Activated naive CD8-positive, alpha-beta T cell (primary cell): ENCODE data around the gene CEP104.

ENCODE experiments used
- H3K27ac Mint-ChIP-seq: one replicate; pipeline ENCODE4 v1.8.0; 2021; ENCODE audit warnings: mixed read lengths
- H3K27me3 Mint-ChIP-seq: one replicate; pipeline ENCODE4 v1.8.0; 2021; ENCODE audit warnings: mixed read lengths
- H3K36me3 Mint-ChIP-seq: one replicate; pipeline ENCODE4 v1.8.0; 2021; ENCODE audit warnings: mixed read lengths
- H3K4me1 Mint-ChIP-seq: one replicate; pipeline ENCODE4 v1.8.0; 2021; ENCODE audit warnings: low read depth, mixed read lengths
- H3K4me3 Mint-ChIP-seq: one replicate; pipeline ENCODE4 v1.8.0; 2021; ENCODE audit warnings: mild to moderate bottlenecking, mixed read lengths
- H3K9me3 Mint-ChIP-seq: one replicate; pipeline ENCODE4 v1.8.0; 2021; ENCODE audit warnings: low read depth, mixed read lengths

CEP104 gene

GRCh38 chr1:3856923-3857790, at the start of gene CEP104, which contains the start of gene DFFB:
Gene CEP104 (minus strand): TSS chr1:3857211. CDS start chr1:3852407, 4,804 bp downstream.
Gene DFFB (plus strand): TSS chr1:3857476. CDS start chr1:3857604, 128 bp downstream.
- peak within 1 kb of the TSS; percentile 88 for H3K27ac Mint-ChIP-seq
- peaks cover 36% of the 10 kb centered on the region for H3K4me1 Mint-ChIP-seq
- no peaks in the 10 kb centered on the region for H3K27me3 Mint-ChIP-seq
- H3K36me3 Mint-ChIP-seq = peaks cover 2% of the 10 kb centered on the region
- H3K4me3 Mint-ChIP-seq = peak within 1 kb of the TSS; percentile 97
- H3K9me3 Mint-ChIP-seq = no peaks in the 10 kb centered on the region

- Mint-ChIP-seq H3K4me1 (peaks cover 25% of the 10 kb centered on the region), H3K4me3 (no peak overlapping the region), H3K27me3 (no peaks in the 10 kb centered on the region), H3K9me3 (no peaks in the 10 kb centered on the region), H3K36me3 (no peaks in the 10 kb centered on the region), H3K27ac (no peak overlapping the region)
These were observed 49.6 kb upstream of the CEP104 start for GRCh38 chr1:3906672-3907020.

DNA sequence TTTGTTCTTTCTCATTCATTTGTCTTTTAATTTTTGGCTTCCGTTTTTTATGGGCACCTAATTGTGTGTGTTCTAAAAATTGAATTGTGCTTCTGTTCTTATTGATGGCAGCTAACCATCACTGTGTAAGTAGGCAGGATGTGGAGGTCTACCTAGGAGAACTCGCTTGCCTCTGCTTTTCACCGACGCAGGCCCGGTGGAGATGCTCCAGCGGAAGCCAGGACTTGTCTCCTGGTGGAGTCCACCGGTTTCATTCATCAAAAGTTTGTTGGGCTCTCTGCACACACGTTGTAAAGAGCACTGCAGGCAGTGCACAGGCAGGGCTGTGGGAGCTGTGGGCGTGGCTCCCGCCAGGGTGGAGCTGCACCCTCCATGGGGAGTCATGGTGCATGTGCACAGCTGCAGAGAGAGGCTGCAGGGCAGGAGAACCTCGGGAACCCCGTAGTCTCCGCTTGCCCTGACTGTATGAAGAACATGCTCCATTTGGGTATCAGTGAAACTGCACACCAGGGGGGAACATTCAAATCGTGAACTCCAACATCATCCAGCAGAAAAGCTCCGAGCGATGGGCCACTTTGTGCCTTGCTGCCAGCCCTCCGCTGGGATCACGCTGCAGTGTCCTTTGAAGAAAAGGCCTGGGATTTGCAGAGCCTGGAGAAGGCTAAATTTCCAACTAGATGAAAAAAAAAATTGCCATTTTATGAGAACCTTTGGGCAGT, 49.1 kb upstream of the CEP104 start:
- H3K27me3 Mint-ChIP-seq = no peaks in the 10 kb centered on the region

DNA sequence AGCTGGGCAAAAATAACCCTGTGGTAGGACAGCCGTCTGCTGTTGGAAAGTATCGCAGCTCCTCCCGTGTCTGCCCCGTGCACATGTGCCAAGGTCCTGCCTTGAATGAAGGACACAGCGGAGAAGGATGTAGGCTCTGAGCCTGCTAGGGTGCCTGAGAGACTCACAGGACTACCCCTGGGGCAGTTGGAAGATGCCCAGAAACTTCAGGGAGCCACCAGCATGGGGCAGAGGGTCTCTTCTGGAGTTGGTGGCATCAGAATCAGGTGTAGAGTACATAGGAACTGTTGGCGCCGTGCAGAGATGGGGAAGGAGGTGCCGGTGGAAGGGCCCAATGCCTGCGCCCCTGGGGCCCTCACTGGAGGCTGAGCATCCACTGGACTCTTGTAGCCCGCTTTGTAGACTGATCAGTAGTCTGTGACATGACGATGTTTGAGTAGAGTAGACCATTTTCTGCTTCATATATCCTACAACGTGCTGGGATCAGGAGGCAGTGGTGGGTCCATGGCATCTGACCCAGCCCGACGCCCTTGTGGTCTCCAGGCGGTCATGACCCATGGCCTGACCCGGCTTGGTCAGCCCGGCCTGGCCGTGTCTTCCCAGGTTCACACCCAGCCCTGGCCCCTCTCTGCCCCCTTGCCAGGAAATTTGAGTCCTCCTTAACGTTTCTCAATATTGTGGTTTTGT, 48.4 kb upstream of the CEP104 start:
- H3K36me3 Mint-ChIP-seq = no peaks in the 10 kb centered on the region
- no peaks in the 10 kb centered on the region for H3K27me3 Mint-ChIP-seq
- peak overlapping the region; percentile 41 for H3K27ac Mint-ChIP-seq
- H3K4me3 Mint-ChIP-seq = no peak overlapping the region
- H3K9me3 Mint-ChIP-seq = no peaks in the 10 kb centered on the region
- peaks cover 23% of the 10 kb centered on the region for H3K4me1 Mint-ChIP-seq

More for the DNA sequence above, 49.1 kb upstream of the CEP104 start:
- no peak overlapping the region for H3K27ac Mint-ChIP-seq
- no peak overlapping the region for H3K4me3 Mint-ChIP-seq
- peaks cover 27% of the 10 kb centered on the region for H3K4me1 Mint-ChIP-seq
- no peaks in the 10 kb centered on the region for H3K9me3 Mint-ChIP-seq
- no peaks in the 10 kb centered on the region for H3K36me3 Mint-ChIP-seq

- Mint-ChIP-seq H3K4me1 (peaks cover 23% of the 10 kb centered on the region), H3K27ac (no peak overlapping the region), H3K9me3 (no peaks in the 10 kb centered on the region)
These were observed 47.8 kb upstream of the CEP104 start for GRCh38 chr1:3904843-3905185.

DNA sequence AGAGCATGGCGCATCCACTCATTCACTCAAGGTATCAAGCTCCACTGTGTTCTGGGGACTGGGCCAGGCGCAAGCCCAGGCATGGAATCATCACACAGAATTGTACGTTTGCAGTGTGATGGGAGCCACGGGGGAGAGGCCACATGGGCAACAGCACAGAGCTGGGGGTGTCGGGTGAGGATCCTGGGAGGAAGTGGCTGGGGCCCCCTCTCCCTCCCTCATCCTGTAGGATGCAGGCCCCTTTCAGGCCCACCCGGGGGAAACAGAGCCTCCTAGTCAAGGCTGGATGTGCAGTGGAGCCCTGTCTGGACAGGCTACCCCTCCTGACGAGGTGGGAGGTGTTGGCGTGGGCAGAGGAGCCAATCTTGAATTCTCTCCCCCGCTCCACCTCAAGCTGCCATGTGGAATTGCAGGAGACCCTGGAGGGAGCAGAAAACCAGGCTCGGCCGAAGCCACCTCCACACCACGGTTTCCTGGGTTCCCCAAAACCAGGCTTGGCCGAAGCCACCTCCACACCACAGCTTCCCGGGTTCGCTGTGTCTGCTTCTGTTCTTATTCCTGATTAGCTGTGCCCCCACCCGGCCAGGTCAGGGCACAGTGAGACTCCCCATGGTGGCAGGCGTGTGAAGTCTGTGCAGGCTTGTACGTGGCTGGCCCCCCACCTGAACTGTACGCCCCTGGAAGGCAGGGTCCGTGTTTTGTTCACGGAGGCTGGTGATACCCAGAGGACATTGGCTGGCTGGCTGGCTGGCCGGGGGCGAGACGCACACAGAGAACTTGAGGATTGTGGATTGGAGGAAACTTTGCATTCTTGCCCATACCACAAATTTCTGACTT, 47.2 kb upstream of the CEP104 start:
- no peak overlapping the region for H3K4me3 Mint-ChIP-seq
- H3K9me3 Mint-ChIP-seq = no peaks in the 10 kb centered on the region
- H3K27ac Mint-ChIP-seq = peak overlapping the region; percentile 46
- H3K36me3 Mint-ChIP-seq = no peaks in the 10 kb centered on the region
- peaks cover 25% of the 10 kb centered on the region for H3K4me1 Mint-ChIP-seq
- no peaks in the 10 kb centered on the region for H3K27me3 Mint-ChIP-seq

More at GRCh38 chr1:3904843-3905185, 47.8 kb upstream of the CEP104 start:
- H3K36me3 Mint-ChIP-seq = no peaks in the 10 kb centered on the region
- H3K27me3 Mint-ChIP-seq = no peaks in the 10 kb centered on the region
- no peak overlapping the region for H3K4me3 Mint-ChIP-seq

- H3K36me3 Mint-ChIP-seq = peaks cover 3% of the 10 kb centered on the region
- H3K9me3 Mint-ChIP-seq = no peaks in the 10 kb centered on the region
- H3K27me3 Mint-ChIP-seq = no peaks in the 10 kb centered on the region
- peaks cover 33% of the 10 kb centered on the region for H3K4me1 Mint-ChIP-seq
- H3K4me3 Mint-ChIP-seq = peak overlapping the region; percentile 35
- H3K27ac Mint-ChIP-seq = peak overlapping the region; percentile 46
These were observed 46.4 kb upstream of the CEP104 start for GRCh38 chr1:3903141-3904005.

- H3K4me3 Mint-ChIP-seq = peak overlapping the region; percentile 90
- H3K27ac Mint-ChIP-seq = peak overlapping the region; percentile 75
- no peaks in the 10 kb centered on the region for H3K9me3 Mint-ChIP-seq
- H3K27me3 Mint-ChIP-seq = no peaks in the 10 kb centered on the region
- H3K36me3 Mint-ChIP-seq = peaks cover 3% of the 10 kb centered on the region
- H3K4me1 Mint-ChIP-seq = peaks cover 40% of the 10 kb centered on the region
These were observed 45.6 kb upstream of the CEP104 start for GRCh38 chr1:3902571-3903091.

DNA sequence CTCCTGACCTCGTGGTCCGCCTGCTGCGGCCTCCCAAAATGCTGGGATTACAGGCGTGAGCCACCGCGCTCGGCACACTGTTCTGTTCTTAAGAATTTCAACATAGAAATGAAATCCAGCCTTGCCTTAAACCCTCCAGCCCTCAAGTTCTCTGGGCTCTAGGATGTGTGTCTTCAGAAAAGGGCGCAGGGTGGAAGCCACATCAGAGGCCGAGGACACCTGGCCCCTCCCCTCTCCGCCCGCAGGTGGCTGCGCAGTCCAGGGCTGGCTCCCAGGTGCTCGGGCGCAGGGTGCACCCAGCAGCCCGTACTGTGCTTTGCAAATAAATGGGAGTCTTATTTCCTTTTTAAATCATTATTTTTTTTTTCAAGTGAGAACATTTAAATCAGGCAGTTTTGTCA, 45.1 kb upstream of the CEP104 start:
- Mint-ChIP-seq H3K9me3 (no peaks in the 10 kb centered on the region), H3K27me3 (no peaks in the 10 kb centered on the region), H3K4me1 (peaks cover 42% of the 10 kb centered on the region), H3K27ac (peak overlapping the region; percentile 75), H3K36me3 (peaks cover 6% of the 10 kb centered on the region), H3K4me3 (peak overlapping the region; percentile 90)

- no peaks in the 10 kb centered on the region for H3K27me3 Mint-ChIP-seq
- H3K9me3 Mint-ChIP-seq = no peaks in the 10 kb centered on the region
- H3K27ac Mint-ChIP-seq = peak overlapping the region; percentile 97
- H3K4me1 Mint-ChIP-seq = peaks cover 46% of the 10 kb centered on the region
- H3K4me3 Mint-ChIP-seq = peak overlapping the region; percentile 90
- H3K36me3 Mint-ChIP-seq = peaks cover 7% of the 10 kb centered on the region
These were observed 44.0 kb upstream of the CEP104 start for GRCh38 chr1:3900969-3901529.

- Mint-ChIP-seq H3K4me1 (peaks cover 48% of the 10 kb centered on the region), H3K36me3 (peaks cover 7% of the 10 kb centered on the region), H3K9me3 (no peaks in the 10 kb centered on the region), H3K27me3 (no peaks in the 10 kb centered on the region), H3K4me3 (peak within 1 kb of the TSS; percentile 90), H3K27ac (peak within 1 kb of the TSS; percentile 97)
These were observed 43.3 kb upstream of the CEP104 start, which contains the start of gene C1orf174 for GRCh38 chr1:3900150-3900968. Gene C1orf174 (minus strand): TSS chr1:3900272. CDS start chr1:3900186, 86 bp downstream.

- Mint-ChIP-seq H3K9me3 (no peaks in the 10 kb centered on the region), H3K36me3 (peaks cover 7% of the 10 kb centered on the region), H3K27ac (peak overlapping the region; percentile 51), H3K4me3 (peak overlapping the region; percentile 90), H3K27me3 (no peaks in the 10 kb centered on the region), H3K4me1 (peaks cover 48% of the 10 kb centered on the region)
These were observed 42.7 kb upstream of the CEP104 start for GRCh38 chr1:3899754-3900149.
